Peyer's patch (tissue), 4 donors: ENCODE data around the gene TMPRSS11D. TPM values are rescaled to one million over a fixed set of nuclear protein-coding genes. Genes with fewer than 3 reads are reported as not detected.

Experiments
- DNase-seq, 3 donors: peaks; one replicate each; pipeline ENCODE4 v3.0.0-alpha.2; 2017 to 2019
- H3K27ac ChIP-seq, 4 donors: fragments of 200-600 bp; sonication (generic); one replicate each; pipeline ENCODE4 v1.5.1; 2016 to 2019
- H3K27me3 ChIP-seq, 2 donors: fragments of 200-600 bp; sonication (generic); one replicate each; pipeline ENCODE4 v1.5.1; 2019
- H3K36me3 ChIP-seq, 3 donors: fragments of 200-600 bp; sonication (generic); one replicate each; pipeline ENCODE4 v1.5.1; 2016 to 2019
- H3K4me1 ChIP-seq, 4 donors: fragments of 200-600 bp; sonication (generic); one replicate each; pipeline ENCODE4 v1.5.1; 2016 to 2019
- H3K4me3 ChIP-seq, 4 donors: fragments of 200-600 bp; sonication (generic); 1 replicate in 3 of 4; 2 replicates in 1 of 4; pipeline ENCODE4 v1.5.1; 2016 to 2019; ENCODE audit warnings: mild to moderate bottlenecking in 1 of 4
- H3K9me3 ChIP-seq, 4 donors: fragments of 200-600 bp; sonication (generic); one replicate each; pipeline ENCODE4 v1.5.1; 2016 to 2019; ENCODE audit warnings: mild to moderate bottlenecking in 1 of 4
- POLR2A ChIP-seq, 2 donors: fragments of 450-650 bp; IDR thresholded peaks; one replicate each; pipeline ENCODE4 v1.5.1; 2017; ENCODE audit warnings: antibody characterized with exemption in 2 of 2, mild to moderate bottlenecking in 2 of 2, moderate library complexity in 2 of 2
- total RNA-seq, 4 donors: library from RNA; depleted of rRNA; stranded (reverse); fragments of >200 nt; gene quantifications; one replicate each; pipeline ENCODE4 v1.1.0, GENCODE V29; 2016
- TF ChIP-seq, protein P1 (sequence below), 6 experiments: fragments of 450-650 bp in 4 of 6; fragments of 200-600 bp in 2 of 6; sonication (generic) in 1 of 6; IDR thresholded peaks; one replicate each; pipeline ENCODE4 v1.5.1; 2017 to 2019; ENCODE audit warnings: antibody characterized with exemption in 6 of 6, mild to moderate bottlenecking in 3 of 6, moderate library complexity in 1 of 6

TMPRSS11D gene
- total RNA-seq, 4 donors from 2014 or later, result not detected

DNA sequence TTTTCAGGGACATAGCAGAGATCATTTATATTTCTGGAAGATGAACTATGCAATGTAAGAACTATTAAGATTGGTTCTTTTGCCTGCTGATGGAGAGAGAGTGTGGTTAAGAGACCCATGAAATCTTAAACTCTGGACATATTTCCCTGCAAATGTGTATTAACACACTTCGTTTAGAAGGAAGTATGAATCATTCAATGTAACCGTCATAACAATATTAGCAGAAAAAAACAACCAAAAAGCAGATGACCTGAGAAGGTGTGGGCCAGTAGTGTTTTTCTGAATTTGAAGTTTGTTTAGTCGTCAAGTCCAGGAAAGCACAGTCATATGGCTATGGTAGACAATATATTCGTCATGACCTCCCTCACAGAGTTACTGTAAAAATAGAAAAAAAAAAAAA, 2.5 kb upstream of the TMPRSS11D start:
- no peak overlapping the region for H3K27ac ChIP-seq
- no peaks in the 10 kb centered on the region for H3K4me1 ChIP-seq
- no peaks in the 10 kb centered on the region for H3K36me3 ChIP-seq
- no peaks in the 10 kb centered on the region for H3K27me3 ChIP-seq
- no peaks in the 10 kb centered on the region for H3K9me3 ChIP-seq
- no peak for TF ChIP-seq POLR2A (IDR thresholded peaks at IDR 0.05)
- TF ChIP-seq, protein P1, sequence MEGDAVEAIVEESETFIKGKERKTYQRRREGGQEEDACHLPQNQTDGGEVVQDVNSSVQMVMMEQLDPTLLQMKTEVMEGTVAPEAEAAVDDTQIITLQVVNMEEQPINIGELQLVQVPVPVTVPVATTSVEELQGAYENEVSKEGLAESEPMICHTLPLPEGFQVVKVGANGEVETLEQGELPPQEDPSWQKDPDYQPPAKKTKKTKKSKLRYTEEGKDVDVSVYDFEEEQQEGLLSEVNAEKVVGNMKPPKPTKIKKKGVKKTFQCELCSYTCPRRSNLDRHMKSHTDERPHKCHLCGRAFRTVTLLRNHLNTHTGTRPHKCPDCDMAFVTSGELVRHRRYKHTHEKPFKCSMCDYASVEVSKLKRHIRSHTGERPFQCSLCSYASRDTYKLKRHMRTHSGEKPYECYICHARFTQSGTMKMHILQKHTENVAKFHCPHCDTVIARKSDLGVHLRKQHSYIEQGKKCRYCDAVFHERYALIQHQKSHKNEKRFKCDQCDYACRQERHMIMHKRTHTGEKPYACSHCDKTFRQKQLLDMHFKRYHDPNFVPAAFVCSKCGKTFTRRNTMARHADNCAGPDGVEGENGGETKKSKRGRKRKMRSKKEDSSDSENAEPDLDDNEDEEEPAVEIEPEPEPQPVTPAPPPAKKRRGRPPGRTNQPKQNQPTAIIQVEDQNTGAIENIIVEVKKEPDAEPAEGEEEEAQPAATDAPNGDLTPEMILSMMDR (IDR thresholded peaks at IDR 0.05), result no peak
- DNase-seq, result no peak
- no peak overlapping the region for H3K4me3 ChIP-seq

DNA sequence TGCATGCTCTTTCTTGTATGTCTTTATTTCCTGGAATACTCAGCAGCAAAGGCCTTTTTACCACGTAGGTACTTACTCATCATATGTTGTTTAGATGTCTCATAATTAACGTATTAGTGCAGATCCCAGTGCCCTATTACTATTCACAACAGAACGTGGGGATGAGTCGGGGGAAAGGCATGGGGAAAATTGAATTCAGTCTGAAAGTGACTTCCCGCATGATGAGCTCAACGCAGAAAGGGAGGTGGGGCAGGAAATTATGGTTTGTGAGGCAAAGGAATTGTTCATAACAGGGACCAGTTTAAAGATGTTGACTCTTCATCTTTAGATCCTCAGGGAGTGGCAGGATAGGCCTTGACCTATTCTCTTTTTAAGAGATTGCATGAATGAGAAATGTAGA, 2.0 kb upstream of the TMPRSS11D start:
- Histone ChIP-seq H3K9me3 (no peaks in the 10 kb centered on the region), H3K36me3 (no peaks in the 10 kb centered on the region), H3K27ac (no peak overlapping the region), H3K4me3 (no peak overlapping the region), H3K27me3 (no peaks in the 10 kb centered on the region), H3K4me1 (no peaks in the 10 kb centered on the region)
- TF ChIP-seq, protein P1 (IDR thresholded peaks at IDR 0.05), result no peak
- TF ChIP-seq POLR2A (IDR thresholded peaks at IDR 0.05), result no peak
- no peak for DNase-seq

DNA sequence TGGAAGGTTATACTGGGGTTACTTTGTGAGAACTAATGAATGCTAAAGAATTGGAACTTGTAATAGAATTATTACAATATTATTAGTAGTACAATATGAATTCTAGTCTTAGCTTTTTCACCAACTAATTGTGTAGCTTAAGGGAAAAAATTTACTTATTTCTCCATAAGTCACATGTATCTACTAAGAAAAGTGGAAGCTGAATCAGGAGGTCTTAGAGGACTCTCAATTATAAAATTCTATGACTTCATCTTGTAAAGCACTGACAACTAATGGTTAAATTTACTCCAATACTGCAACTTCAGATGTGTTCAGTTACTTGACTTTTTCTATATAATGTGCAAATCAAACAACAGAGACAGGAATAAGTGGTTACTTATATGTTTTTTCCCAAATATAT, 899 bp upstream of the TMPRSS11D start:
- no peak for DNase-seq
- Histone ChIP-seq H3K36me3 (no peaks in the 10 kb centered on the region), H3K4me1 (no peaks in the 10 kb centered on the region), H3K9me3 (no peaks in the 10 kb centered on the region), H3K27ac (no peak overlapping the region), H3K4me3 (no peak overlapping the region), H3K27me3 (no peaks in the 10 kb centered on the region)
- TF ChIP-seq, protein P1 (IDR thresholded peaks at IDR 0.05), result no peak
- no peak for TF ChIP-seq POLR2A (IDR thresholded peaks at IDR 0.05)

DNA sequence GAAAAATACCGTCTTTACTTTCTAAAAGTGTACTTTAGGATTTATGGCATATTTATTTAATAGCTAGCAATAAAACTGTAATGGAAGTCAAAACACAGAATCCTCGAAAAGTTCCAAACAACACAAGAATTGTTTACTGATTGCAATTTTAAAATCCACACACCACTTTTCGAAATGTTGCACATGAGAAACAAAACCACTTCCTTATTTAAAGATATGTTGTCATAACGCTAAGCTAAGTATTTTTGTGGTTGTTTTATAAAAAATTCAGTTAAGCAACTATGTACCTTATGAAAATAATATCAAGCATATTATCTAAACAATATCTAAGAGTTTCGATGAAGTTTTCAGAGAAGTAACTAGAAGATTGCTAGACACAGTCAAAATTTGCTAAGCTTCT, 344 bp downstream of the TMPRSS11D start:
- Histone ChIP-seq H3K9me3 (no peaks in the 10 kb centered on the region), H3K4me3 (no peak overlapping the region), H3K27ac (no peak overlapping the region), H3K4me1 (no peaks in the 10 kb centered on the region), H3K36me3 (no peaks in the 10 kb centered on the region), H3K27me3 (no peaks in the 10 kb centered on the region)
- no peak for DNase-seq
- TF ChIP-seq, protein P1 (IDR thresholded peaks at IDR 0.05), result no peak
- TF ChIP-seq POLR2A (IDR thresholded peaks at IDR 0.05), result no peak

DNA sequence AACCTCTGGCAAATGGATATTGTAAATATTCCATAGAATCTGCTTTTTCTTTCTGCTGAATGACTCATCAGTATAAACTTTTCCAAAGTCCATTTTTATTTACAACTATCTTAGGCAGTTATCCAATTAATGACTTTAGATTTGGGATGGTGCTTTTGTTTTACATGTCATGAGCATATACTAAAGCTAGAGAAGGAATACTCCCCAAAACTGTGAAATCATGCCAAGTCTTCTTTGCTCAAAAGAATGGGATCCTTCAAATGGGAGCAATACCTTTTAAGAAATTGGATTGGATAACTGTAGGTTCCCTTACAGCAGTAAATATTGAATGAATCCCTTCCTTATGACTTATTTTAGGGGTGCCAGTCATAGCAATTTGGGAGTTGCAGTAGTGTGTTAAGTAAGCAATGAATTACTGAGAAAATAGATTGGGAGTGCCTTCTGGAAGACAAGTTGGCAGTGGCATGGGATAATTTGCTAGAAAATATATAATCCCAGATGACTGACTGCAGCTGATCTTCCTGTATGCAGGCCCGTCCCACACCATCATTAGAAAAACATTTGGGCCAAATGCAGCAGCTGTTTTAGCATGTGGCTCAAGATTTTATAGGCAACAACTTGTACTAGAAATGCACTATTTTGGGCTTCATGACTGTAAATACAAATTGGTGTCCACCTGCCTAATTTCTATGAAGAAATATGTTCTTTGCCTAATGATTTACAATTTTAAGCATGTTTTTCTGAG, 2.8 kb downstream of the TMPRSS11D start:
- no peak overlapping the region for H3K4me3 ChIP-seq
- no peak for DNase-seq
- no peaks in the 10 kb centered on the region for H3K27me3 ChIP-seq
- TF ChIP-seq POLR2A (IDR thresholded peaks at IDR 0.05), result no peak
- TF ChIP-seq, protein P1 (IDR thresholded peaks at IDR 0.05), result no peak
- no peaks in the 10 kb centered on the region for H3K9me3 ChIP-seq
- H3K4me1 ChIP-seq, result no peaks in the 10 kb centered on the region
- H3K36me3 ChIP-seq, result no peaks in the 10 kb centered on the region
- no peak overlapping the region for H3K27ac ChIP-seq
